ENCODE data around the gene MATN4.

Gene MATN4

GRCh38 chr20:45313943-45314342 lies 5.8 kb upstream of the MATN4 start:
- DNase-seq (ENCODE audit: low spot score): no peak
- in situ Hi-C loops (cut with MboI; ENCODE audit: low sequenced_read_pairs, unreplicated experiment): no loop called here
- TF ChIP-seq CTCF (IDR thresholded peaks at IDR 0.05; ENCODE audit: borderline replicate concordance, control extremely low read depth, extremely low read depth, insufficient read depth, missing control alignments): no peak

- no peak for DNase-seq (ENCODE audit: low spot score)
- no peak for TF ChIP-seq CTCF (IDR thresholded peaks at IDR 0.05; ENCODE audit: borderline replicate concordance, control extremely low read depth, extremely low read depth, insufficient read depth, missing control alignments)
- in situ Hi-C loops (cut with MboI; ENCODE audit: low sequenced_read_pairs, unreplicated experiment): no loop called here
Observed at GRCh38 chr20:45313065-45313695, 5.1 kb upstream of the MATN4 start.

GRCh38 chr20:45312241-45312640 lies 4.1 kb upstream of the MATN4 start:
- in situ Hi-C loops (cut with MboI; ENCODE audit: low sequenced_read_pairs, unreplicated experiment): no loop called here
- no peak for TF ChIP-seq CTCF (IDR thresholded peaks at IDR 0.05; ENCODE audit: borderline replicate concordance, control extremely low read depth, extremely low read depth, insufficient read depth, missing control alignments)
- DNase-seq (ENCODE audit: low spot score): no peak

GRCh38 chr20:45311589-45312211 lies 3.6 kb upstream of the MATN4 start:
- peak; percentile 86 for DNase-seq (ENCODE audit: low spot score)
- in situ Hi-C loops (cut with MboI; ENCODE audit: low sequenced_read_pairs, unreplicated experiment): no loop called here
- peak; percentile 82 for TF ChIP-seq CTCF (IDR thresholded peaks at IDR 0.05; ENCODE audit: borderline replicate concordance, control extremely low read depth, extremely low read depth, insufficient read depth, missing control alignments)

GRCh38 chr20:45309075-45309474 lies 976 bp upstream of the MATN4 start:
- in situ Hi-C loops (cut with MboI; ENCODE audit: low sequenced_read_pairs, unreplicated experiment): no loop called here
- DNase-seq (ENCODE audit: low spot score): no peak
- TF ChIP-seq CTCF (IDR thresholded peaks at IDR 0.05; ENCODE audit: borderline replicate concordance, control extremely low read depth, extremely low read depth, insufficient read depth, missing control alignments): no peak

GRCh38 chr20:45307076-45307640 lies 941 bp downstream of the MATN4 start:
- in situ Hi-C loops (cut with MboI; ENCODE audit: low sequenced_read_pairs, unreplicated experiment): no loop called here
- TF ChIP-seq CTCF (IDR thresholded peaks at IDR 0.05; ENCODE audit: borderline replicate concordance, control extremely low read depth, extremely low read depth, insufficient read depth, missing control alignments): no peak
- no peak for DNase-seq (ENCODE audit: low spot score)

Measured in GM13976 (cell line).